Immature natural killer cell (primary cell): ENCODE results near the gene KDM3B. TPM values are rescaled to one million over a fixed set of nuclear protein-coding genes. Genes with fewer than 3 reads are reported as not detected.
A peak's percentile ranks its signal among the peaks of the same experiment; 100 is the strongest.
"Not testable (repeated sequence)": the region's sequence is repeated elsewhere in the genome, so short reads cannot be mapped to it uniquely, and the experiment has no call there.

ENCODE experiments used
- DNase-seq, 3 donors: peaks; one replicate each; pipeline ENCODE4 v3.0.0; 2022; ENCODE audit warnings: mixed read lengths in 1 of 3
- H3K27ac Mint-ChIP-seq, 6 donors: one replicate each; pipeline ENCODE4 v1.8.0; 2020; ENCODE audit warnings: mixed read lengths in 6 of 6, mild to moderate bottlenecking in 5 of 6, inconsistent platforms in 4 of 6, moderate library complexity in 3 of 6
- H3K27me3 Mint-ChIP-seq, 3 donors: one replicate each; pipeline ENCODE4 v1.8.0; 2020 to 2021; ENCODE audit warnings: low read depth in 3 of 3, mild to moderate bottlenecking in 3 of 3, mixed read lengths in 3 of 3, moderate library complexity in 3 of 3, inconsistent platforms in 1 of 3
- H3K36me3 Mint-ChIP-seq, 3 donors: one replicate each; pipeline ENCODE4 v1.8.0; 2020; ENCODE audit warnings: mixed read lengths in 3 of 3, inconsistent platforms in 2 of 3, mild to moderate bottlenecking in 2 of 3
- H3K4me1 Mint-ChIP-seq, 2 donors: one replicate each; pipeline ENCODE4 v1.8.0; 2020; ENCODE audit warnings: inconsistent platforms in 2 of 2, mild to moderate bottlenecking in 2 of 2, mixed read lengths in 2 of 2, moderate library complexity in 1 of 2
- H3K4me3 Mint-ChIP-seq, 5 donors: one replicate each; pipeline ENCODE4 v1.8.0; 2020; ENCODE audit warnings: mild to moderate bottlenecking in 5 of 5, mixed read lengths in 5 of 5, inconsistent platforms in 3 of 5, moderate library complexity in 3 of 5
- H3K9me3 Mint-ChIP-seq, 6 donors: one replicate each; pipeline ENCODE4 v1.8.0; 2020; ENCODE audit warnings: mild to moderate bottlenecking in 6 of 6, mixed read lengths in 6 of 6, inconsistent platforms in 4 of 6, moderate library complexity in 3 of 6
- polyA plus RNA-seq, 3 donors: library from polyadenylated mRNA; unstranded; fragments of 300-500 nt; fragmentation: Illumina TruSeq; gene quantifications; one replicate each; pipeline ENCODE4 v1.2.3, GENCODE V29; 2021

KDM3B gene
- polyA plus RNA-seq, 3 donors from 2014 or later = 4.0 to 14.5 (median 7.2) TPM

GRCh38 chr5:138386290-138386689 is 33.8 kb downstream of the KDM3B start:
- Mint-ChIP-seq H3K4me1 (no peaks in the 10 kb centered on the region), H3K36me3 (peaks cover 19 to 37% (median 26%) of the 10 kb centered on the region in 3 donors), H3K27ac (no peak overlapping the region), H3K4me3 (no peak overlapping the region), H3K27me3 (no peaks in the 10 kb centered on the region), H3K9me3 (no peaks in the 10 kb centered on the region)
- DNase-seq = no peak

GRCh38 chr5:138389332-138389731 is 36.8 kb downstream of the KDM3B start:
- H3K36me3 Mint-ChIP-seq = peaks cover 19 to 38% (median 32%) of the 10 kb centered on the region in 3 donors
- H3K9me3 Mint-ChIP-seq = no peaks in the 10 kb centered on the region
- no peaks in the 10 kb centered on the region for H3K27me3 Mint-ChIP-seq
- no peak overlapping the region for H3K27ac Mint-ChIP-seq
- no peak overlapping the region for H3K4me3 Mint-ChIP-seq
- no peaks in the 10 kb centered on the region for H3K4me1 Mint-ChIP-seq
- no peak for DNase-seq

DNA sequence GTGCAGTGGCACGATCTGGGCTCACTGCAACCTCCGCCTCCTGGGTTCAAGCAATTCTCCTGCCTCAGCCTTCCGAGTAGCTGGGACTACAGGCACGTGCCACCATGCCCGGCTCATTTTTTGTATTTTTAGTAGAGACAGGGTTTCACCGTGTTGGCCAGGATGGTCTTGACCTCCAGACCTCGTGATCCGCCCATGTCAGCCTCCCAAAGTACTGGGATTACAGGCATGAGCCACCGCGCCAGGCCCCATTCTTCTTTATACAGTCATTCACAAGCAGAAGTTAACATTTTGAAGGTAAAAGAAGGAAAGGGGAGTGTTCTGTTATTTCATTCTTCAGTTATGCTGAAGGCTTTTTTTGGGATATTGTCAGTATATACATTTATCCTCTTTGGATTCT is 37.4 kb downstream of the KDM3B start:
- not testable (repeated sequence) for H3K4me1 Mint-ChIP-seq, H3K9me3 Mint-ChIP-seq, DNase-seq, H3K27ac Mint-ChIP-seq, H3K4me3 Mint-ChIP-seq, H3K27me3 Mint-ChIP-seq
- peaks cover 25 to 44% (median 37%) of the 10 kb centered on the region in 3 donors for H3K36me3 Mint-ChIP-seq

- Mint-ChIP-seq H3K4me3 (no peak overlapping the region), H3K9me3 (no peaks in the 10 kb centered on the region), H3K27ac (no peak overlapping the region), H3K4me1 (peaks cover 0 to 5% of the 10 kb centered on the region in 2 donors), H3K27me3 (peaks cover 0 to 1% (median 0%) of the 10 kb centered on the region in 3 donors), H3K36me3 (peaks cover 34 to 47% (median 36%) of the 10 kb centered on the region in 3 donors)
- DNase-seq = no peak
Observed at GRCh38 chr5:138391859-138392386, 39.4 kb downstream of the KDM3B start.

DNA sequence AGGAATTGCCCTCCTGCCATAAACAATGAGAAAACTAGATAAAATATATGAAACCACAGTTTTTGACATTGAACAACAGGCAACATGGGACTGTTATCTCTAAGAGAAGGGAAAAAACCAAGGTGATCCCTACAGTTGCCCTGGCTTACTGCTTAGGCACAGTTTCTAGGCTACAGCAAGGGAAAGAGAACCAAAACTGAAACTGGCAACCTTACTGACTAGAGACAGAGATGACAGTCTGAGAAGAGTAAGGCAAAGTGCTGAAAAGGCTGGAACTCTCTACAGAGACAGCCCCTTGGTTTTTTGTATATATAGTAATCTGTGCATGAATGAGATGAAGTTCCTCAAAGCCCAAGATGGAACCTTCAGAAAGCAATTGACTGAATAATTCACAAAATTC is 50.2 kb downstream of the KDM3B start:
- DNase-seq = no peak
- H3K27me3 Mint-ChIP-seq = no peaks in the 10 kb centered on the region
- H3K4me1 Mint-ChIP-seq = peaks cover 0 to 10% of the 10 kb centered on the region in 2 donors
- H3K9me3 Mint-ChIP-seq = no peaks in the 10 kb centered on the region
- no peak overlapping the region for H3K4me3 Mint-ChIP-seq
- peak overlapping the region in 2 of 6 donors; percentile 34 to 71 for H3K27ac Mint-ChIP-seq
- H3K36me3 Mint-ChIP-seq = peaks cover 21 to 51% (median 38%) of the 10 kb centered on the region in 3 donors

DNA sequence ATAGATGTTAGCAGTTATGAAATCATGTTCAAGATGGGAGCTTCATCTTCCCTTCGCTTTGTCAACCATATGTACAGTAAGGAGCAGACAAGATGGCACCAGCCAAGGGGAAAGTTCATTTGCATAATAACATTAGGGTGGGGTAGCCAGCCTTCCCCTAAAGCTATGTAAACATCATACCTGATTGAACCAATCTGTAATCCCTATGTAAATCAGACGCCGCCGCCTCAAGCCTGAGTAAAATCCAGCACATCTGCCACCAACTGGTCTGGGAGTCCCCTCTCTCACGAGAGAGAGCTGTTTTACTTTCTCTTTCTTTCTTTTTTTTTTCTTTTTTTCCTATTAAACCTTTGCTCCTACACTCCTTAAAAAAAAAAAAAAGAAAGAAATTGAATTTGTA is 55.5 kb downstream of the KDM3B start:
- Mint-ChIP-seq H3K4me1 (peaks cover 0 to 9% of the 10 kb centered on the region in 2 donors), H3K27me3 (no peaks in the 10 kb centered on the region), H3K9me3 (no peaks in the 10 kb centered on the region), H3K4me3 (no peak overlapping the region), H3K36me3 (peaks cover 22 to 25% (median 23%) of the 10 kb centered on the region in 3 donors), H3K27ac (peak overlapping the region in 4 of 6 donors; percentile 34 to 55 (median 42))
- no peak for DNase-seq

GRCh38 chr5:138410996-138411640 is 58.6 kb downstream of the KDM3B start:
- H3K4me1 Mint-ChIP-seq, H3K9me3 Mint-ChIP-seq, H3K4me3 Mint-ChIP-seq, H3K27me3 Mint-ChIP-seq: not testable (repeated sequence)
- DNase-seq = peak; percentile 4 to 21 (median 5)
- peaks cover 21 to 27% (median 22%) of the 10 kb centered on the region in 3 donors for H3K36me3 Mint-ChIP-seq
- H3K27ac Mint-ChIP-seq = peak overlapping the region in 1 of 6 donors; percentile 34

DNA sequence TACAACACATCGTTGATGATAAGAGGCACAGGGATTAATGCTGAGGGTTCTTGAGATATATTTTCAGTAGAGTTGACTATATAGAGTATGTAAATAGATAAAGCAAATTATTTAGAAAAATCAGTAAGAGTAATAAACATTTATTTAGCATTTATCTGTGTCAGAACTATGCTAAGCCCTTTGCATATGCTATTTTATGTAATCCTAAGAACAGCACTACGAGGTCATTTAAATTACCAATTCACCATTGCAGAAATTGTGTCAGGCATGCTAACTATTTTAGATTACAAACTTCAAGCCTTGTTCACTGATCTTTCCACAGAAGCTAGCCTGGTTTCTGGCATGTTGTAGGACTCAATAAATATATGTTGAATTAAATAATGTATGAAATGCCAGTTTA is 66.0 kb downstream of the KDM3B start:
- Mint-ChIP-seq H3K27ac (peak overlapping the region in 1 of 6 donors; percentile 57), H3K4me3 (no peak overlapping the region), H3K9me3 (no peaks in the 10 kb centered on the region), H3K36me3 (peaks cover 23 to 54% (median 23%) of the 10 kb centered on the region in 3 donors), H3K27me3 (peaks cover 0 to 2% (median 2%) of the 10 kb centered on the region in 3 donors), H3K4me1 (no peaks in the 10 kb centered on the region)
- DNase-seq = no peak

DNA sequence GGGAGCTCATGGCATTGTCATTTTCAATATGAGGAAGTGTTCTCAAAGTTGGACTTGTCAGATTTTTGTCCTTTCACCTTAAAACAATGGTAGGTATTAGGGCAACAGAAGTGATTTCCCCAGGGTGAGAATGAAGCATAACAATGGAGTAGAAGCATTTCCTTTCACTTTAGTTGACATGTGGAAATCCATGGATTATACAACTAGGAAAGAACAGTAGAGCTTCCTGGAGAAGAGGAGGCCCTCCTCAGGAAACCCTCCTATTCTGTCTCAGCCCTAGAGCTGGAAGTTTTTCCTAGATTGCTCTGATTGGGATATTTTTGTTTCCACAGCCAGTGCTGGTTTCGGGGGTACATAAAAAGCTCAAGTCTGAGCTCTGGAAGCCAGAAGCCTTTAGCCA is 72.6 kb downstream of the KDM3B start:
- H3K36me3 Mint-ChIP-seq = peaks cover 40 to 65% (median 43%) of the 10 kb centered on the region in 3 donors
- H3K27ac Mint-ChIP-seq = peak overlapping the region in 2 of 6 donors; percentile 2 to 18
- peaks cover 0 to 3% (median 0%) of the 10 kb centered on the region in 3 donors for H3K27me3 Mint-ChIP-seq
- no peak for DNase-seq
- no peaks in the 10 kb centered on the region for H3K4me1 Mint-ChIP-seq
- no peak overlapping the region for H3K4me3 Mint-ChIP-seq
- H3K9me3 Mint-ChIP-seq = no peaks in the 10 kb centered on the region

DNA sequence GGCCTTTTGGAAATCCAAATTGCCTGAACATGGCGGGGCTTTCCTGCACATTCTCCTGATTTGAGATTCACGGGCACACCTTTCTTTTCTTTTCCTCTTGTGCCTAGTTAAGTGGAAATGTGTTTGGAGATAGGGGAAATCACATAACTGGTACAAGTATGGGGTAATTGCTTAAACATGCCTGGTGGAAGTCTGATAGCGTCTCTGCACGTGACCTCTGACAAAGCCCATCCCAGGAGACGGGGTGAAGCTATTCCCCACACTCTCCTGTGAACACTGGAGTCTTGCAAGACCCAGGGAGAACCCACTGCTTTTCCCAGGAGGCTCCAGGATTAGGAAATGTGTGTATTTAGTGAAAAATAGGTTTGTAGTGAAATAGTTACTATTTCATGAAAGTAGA is 83.5 kb downstream of the KDM3B start:
- H3K9me3 Mint-ChIP-seq = no peaks in the 10 kb centered on the region
- H3K4me3 Mint-ChIP-seq = no peak overlapping the region
- peak overlapping the region in 1 of 6 donors; percentile 56 for H3K27ac Mint-ChIP-seq
- DNase-seq = no peak
- H3K4me1 Mint-ChIP-seq = peaks cover 16 to 26% of the 10 kb centered on the region in 2 donors
- peaks cover 0 to 4% (median 4%) of the 10 kb centered on the region in 3 donors for H3K27me3 Mint-ChIP-seq
- peaks cover 23 to 32% (median 24%) of the 10 kb centered on the region in 3 donors for H3K36me3 Mint-ChIP-seq

- no peak for DNase-seq
- peaks cover 0 to 4% (median 4%) of the 10 kb centered on the region in 3 donors for H3K27me3 Mint-ChIP-seq
- H3K4me1 Mint-ChIP-seq = peaks cover 16 to 26% of the 10 kb centered on the region in 2 donors
- H3K36me3 Mint-ChIP-seq = peaks cover 9 to 20% (median 13%) of the 10 kb centered on the region in 3 donors
- peak overlapping the region; percentile 29 to 85 (median 61) for H3K27ac Mint-ChIP-seq
- H3K4me3 Mint-ChIP-seq = peak overlapping the region; percentile 77 to 88 (median 85)
- H3K9me3 Mint-ChIP-seq = no peaks in the 10 kb centered on the region
Observed at GRCh38 chr5:138438003-138438723, 85.7 kb downstream of the KDM3B start.

- Mint-ChIP-seq H3K27ac (peak within 1 kb of the TSS; percentile 29 to 85 (median 62)), H3K4me1 (peaks cover 16 to 26% of the 10 kb centered on the region in 2 donors), H3K27me3 (peaks cover 0 to 4% (median 4%) of the 10 kb centered on the region in 3 donors), H3K9me3 (no peaks in the 10 kb centered on the region), H3K36me3 (peaks cover 9 to 20% (median 13%) of the 10 kb centered on the region in 3 donors), H3K4me3 (peak within 1 kb of the TSS; percentile 81 to 88 (median 86))
- DNase-seq = peak; percentile 72 to 76 (median 76)
Observed at GRCh38 chr5:138438724-138439476, 86.4 kb downstream of the KDM3B start, which contains the start of gene REEP2. REEP2 (plus strand) TSS chr5:138439057; CDS start chr5:138439209, 152 bp downstream.

DNA sequence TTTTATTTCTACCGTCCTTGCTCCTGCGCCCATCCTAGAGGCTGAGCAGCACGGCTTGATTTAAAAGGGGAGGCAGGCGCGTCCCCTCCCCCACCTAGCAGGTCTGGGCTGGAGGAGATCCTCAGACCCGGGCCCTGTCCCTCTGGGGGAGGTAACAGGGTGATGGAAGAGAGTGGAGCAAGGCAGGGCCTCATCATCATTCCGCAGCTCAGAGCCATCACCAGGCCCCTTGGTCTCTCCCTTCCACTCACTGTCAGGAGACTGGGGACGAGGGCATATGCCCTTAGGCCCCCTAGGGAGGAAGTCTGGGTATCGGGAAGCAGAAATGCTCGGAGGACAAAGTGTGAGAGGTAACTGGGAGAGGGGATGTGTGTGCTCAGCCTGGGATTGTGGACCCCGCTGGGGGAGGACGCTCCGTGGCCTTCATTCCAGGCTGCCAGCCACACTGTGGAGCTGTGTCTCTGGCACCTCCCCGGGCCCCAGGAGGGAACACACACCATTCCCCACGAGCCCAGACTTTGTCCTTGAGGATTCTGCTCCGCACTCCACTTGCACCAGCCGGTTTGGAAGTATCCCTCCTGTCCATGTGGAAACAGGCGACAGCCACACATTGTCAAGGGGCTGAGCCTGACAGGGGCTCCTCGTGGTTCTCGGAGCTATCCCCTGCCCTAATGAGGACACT is 87.1 kb downstream of the KDM3B start:
- peak overlapping the region in 3 of 6 donors; percentile 55 to 85 (median 67) for H3K27ac Mint-ChIP-seq
- no peaks in the 10 kb centered on the region for H3K9me3 Mint-ChIP-seq

More for the DNA sequence above, 87.1 kb downstream of the KDM3B start:
- Mint-ChIP-seq H3K27me3 (peaks cover 0 to 4% (median 4%) of the 10 kb centered on the region in 3 donors), H3K4me3 (peak overlapping the region; percentile 79 to 87 (median 86)), H3K36me3 (peaks cover 5 to 16% (median 9%) of the 10 kb centered on the region in 3 donors), H3K4me1 (peaks cover 16 to 26% of the 10 kb centered on the region in 2 donors)
- no peak for DNase-seq
